Measurements from ENCODE around the gene DIP2C.

The DIP2C gene

DNA sequence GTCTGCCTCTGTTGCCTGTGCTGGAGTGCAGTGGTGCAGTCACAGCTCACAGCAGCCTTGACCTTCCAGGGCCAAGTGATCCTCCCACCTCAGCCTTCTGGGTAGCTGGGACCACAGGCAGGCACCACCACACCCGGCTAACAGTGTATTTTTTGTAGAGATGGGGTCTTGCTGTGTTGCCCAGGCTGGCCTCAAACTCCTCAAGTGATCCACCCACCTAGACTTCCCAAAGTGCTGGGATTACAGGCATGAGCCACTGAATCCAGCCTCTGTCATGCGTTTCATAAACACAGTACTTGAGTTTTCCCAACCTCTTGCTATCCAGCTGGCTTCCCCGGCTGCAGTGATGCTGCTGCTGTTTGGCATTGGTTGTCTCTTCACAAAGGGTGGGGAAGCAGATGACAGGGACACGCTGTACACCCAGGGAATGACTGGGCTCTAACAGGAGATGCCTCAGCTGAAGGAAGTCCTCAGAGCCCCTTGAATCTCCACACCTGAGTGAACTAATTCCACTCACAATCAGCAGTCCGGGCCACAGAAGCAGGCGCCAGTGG is 191.5 kb downstream of the DIP2C start:
- no peak for DNase-seq (ENCODE audit: extremely low spot score)
- TF ChIP-seq ELF4 (IDR thresholded peaks at IDR 0.05) (no peak), BHLHE40 (IDR thresholded peaks at IDR 0.05; ENCODE audit: borderline replicate concordance) (no peak), HDGF (IDR thresholded peaks at IDR 0.05; ENCODE audit: borderline replicate concordance) (no peak), ZNF384 (IDR thresholded peaks at IDR 0.05) (no peak)
- CTCF ChIA-PET = no interaction called here
- POLR2A ChIA-PET = no interaction called here

DNA sequence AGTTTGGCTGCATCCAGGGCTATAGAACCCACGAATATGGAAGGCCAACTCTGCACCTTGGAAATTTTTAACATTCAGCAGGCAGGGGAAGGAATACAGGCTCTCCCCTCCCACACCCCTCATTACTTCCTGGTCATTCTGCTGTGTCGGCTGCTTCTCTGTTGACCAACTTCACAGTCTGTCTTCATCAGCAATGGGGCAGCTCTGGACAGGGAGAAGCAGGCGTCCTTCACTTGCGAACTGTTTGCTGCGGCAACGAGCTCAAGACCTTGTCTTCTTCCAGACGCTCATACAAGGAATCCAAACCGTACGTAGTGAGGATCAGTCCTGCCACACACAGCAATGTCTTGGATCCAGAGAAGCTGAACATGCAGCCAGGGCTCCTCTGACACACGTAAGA is 192.2 kb downstream of the DIP2C start:
- CTCF ChIA-PET = no interaction called here
- DNase-seq (ENCODE audit: extremely low spot score) = no peak
- no peak for TF ChIP-seq BHLHE40 (IDR thresholded peaks at IDR 0.05; ENCODE audit: borderline replicate concordance)
- TF ChIP-seq SP1 (IDR thresholded peaks at IDR 0.05) = no peak
- TF ChIP-seq CTBP1 (IDR thresholded peaks at IDR 0.05; ENCODE audit: borderline replicate concordance) = no peak
- TF ChIP-seq, protein P1, sequence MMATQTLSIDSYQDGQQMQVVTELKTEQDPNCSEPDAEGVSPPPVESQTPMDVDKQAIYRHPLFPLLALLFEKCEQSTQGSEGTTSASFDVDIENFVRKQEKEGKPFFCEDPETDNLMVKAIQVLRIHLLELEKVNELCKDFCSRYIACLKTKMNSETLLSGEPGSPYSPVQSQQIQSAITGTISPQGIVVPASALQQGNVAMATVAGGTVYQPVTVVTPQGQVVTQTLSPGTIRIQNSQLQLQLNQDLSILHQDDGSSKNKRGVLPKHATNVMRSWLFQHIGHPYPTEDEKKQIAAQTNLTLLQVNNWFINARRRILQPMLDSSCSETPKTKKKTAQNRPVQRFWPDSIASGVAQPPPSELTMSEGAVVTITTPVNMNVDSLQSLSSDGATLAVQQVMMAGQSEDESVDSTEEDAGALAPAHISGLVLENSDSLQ (IDR thresholded peaks at IDR 0.05) = no peak
- TF ChIP-seq ZNF384 (IDR thresholded peaks at IDR 0.05) = no peak
- no peak for TF ChIP-seq FOXA1 (IDR thresholded peaks at IDR 0.05)
- no peak for TF ChIP-seq ARNT (IDR thresholded peaks at IDR 0.05)
- no peak for TF ChIP-seq ELF4 (IDR thresholded peaks at IDR 0.05)
- no peak for TF ChIP-seq NFRKB (IDR thresholded peaks at IDR 0.05)
- no peak for TF ChIP-seq FOXM1 (IDR thresholded peaks at IDR 0.05; ENCODE audit: borderline replicate concordance)
- POLR2A ChIA-PET = no interaction called here

DNA sequence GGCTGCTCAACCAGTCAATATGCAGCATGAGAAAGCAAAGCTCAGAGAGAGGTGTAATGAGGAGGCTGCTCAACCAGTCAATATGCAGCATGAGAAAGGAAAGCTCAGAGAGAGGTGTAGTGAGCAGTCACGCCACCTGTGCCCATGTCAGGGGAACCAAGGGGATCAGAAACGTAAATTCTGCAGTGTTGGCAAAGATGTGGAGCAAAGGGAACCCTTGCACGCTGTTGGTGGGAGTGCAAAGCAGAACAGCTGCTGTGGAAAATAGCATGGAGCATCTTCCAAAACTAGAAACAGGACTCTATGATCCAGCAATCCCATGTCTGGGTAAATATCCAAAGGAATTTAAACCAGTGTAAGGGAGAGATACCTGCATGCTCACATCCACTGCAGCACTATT is 194.9 kb downstream of the DIP2C start:
- TF ChIP-seq CTBP1 (IDR thresholded peaks at IDR 0.05; ENCODE audit: borderline replicate concordance) = no peak
- TF ChIP-seq NFRKB (IDR thresholded peaks at IDR 0.05) = no peak
- TF ChIP-seq FOXK2 (IDR thresholded peaks at IDR 0.05) = no peak
- no peak for TF ChIP-seq HDGF (IDR thresholded peaks at IDR 0.05; ENCODE audit: borderline replicate concordance)
- no peak for TF ChIP-seq LEF1 (IDR thresholded peaks at IDR 0.05; ENCODE audit: borderline replicate concordance)
- TF ChIP-seq ELF4 (IDR thresholded peaks at IDR 0.05) = no peak
- no peak for TF ChIP-seq SP1 (IDR thresholded peaks at IDR 0.05)
- TF ChIP-seq TARDBP (IDR thresholded peaks at IDR 0.05) = no peak
- no peak for TF ChIP-seq FOXA1 (IDR thresholded peaks at IDR 0.05)
- TF ChIP-seq, protein P1 (IDR thresholded peaks at IDR 0.05) = no peak
- TF ChIP-seq FOXM1 (IDR thresholded peaks at IDR 0.05; ENCODE audit: borderline replicate concordance) = no peak
- TF ChIP-seq ZNF384 (IDR thresholded peaks at IDR 0.05) = no peak
- TF ChIP-seq L3MBTL2 (conservative IDR thresholded peaks at IDR 0.05) = no peak
- TF ChIP-seq SUZ12 (IDR thresholded peaks at IDR 0.05) = no peak
- no peak for DNase-seq (ENCODE audit: extremely low spot score)
- POLR2A ChIA-PET = no interaction called here
- CTCF ChIA-PET = no interaction called here

DNA sequence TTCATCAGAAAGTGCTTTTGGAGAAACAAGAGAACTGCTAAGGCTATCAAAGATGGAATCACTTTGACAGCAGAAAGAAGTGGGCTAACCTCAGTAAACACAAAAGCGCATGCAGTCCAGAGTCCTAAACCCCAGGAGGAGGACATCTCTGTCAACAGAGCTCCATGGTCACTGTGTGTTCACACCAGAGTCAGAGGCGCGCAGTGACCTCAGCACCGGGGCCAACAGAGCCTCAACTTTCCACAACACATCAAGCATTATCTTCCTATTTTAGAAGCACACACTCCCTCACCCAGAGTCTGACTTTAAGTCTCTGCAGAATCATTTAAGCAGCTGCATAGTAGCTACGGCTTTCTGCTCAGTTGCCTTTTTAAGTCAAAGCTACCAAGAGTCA is 195.3 kb downstream of the DIP2C start:
- no peak for TF ChIP-seq HDGF (IDR thresholded peaks at IDR 0.05; ENCODE audit: borderline replicate concordance)
- TF ChIP-seq SP1 (IDR thresholded peaks at IDR 0.05) = no peak
- no peak for TF ChIP-seq ARNT (IDR thresholded peaks at IDR 0.05)
- TF ChIP-seq FOXA1 (IDR thresholded peaks at IDR 0.05) = no peak
- TF ChIP-seq SUZ12 (IDR thresholded peaks at IDR 0.05) = no peak
- TF ChIP-seq CTBP1 (IDR thresholded peaks at IDR 0.05; ENCODE audit: borderline replicate concordance) = no peak
- DNase-seq (ENCODE audit: extremely low spot score) = no peak
- ChIA-PET CTCF (no interaction called here), POLR2A (no interaction called here)

DNA sequence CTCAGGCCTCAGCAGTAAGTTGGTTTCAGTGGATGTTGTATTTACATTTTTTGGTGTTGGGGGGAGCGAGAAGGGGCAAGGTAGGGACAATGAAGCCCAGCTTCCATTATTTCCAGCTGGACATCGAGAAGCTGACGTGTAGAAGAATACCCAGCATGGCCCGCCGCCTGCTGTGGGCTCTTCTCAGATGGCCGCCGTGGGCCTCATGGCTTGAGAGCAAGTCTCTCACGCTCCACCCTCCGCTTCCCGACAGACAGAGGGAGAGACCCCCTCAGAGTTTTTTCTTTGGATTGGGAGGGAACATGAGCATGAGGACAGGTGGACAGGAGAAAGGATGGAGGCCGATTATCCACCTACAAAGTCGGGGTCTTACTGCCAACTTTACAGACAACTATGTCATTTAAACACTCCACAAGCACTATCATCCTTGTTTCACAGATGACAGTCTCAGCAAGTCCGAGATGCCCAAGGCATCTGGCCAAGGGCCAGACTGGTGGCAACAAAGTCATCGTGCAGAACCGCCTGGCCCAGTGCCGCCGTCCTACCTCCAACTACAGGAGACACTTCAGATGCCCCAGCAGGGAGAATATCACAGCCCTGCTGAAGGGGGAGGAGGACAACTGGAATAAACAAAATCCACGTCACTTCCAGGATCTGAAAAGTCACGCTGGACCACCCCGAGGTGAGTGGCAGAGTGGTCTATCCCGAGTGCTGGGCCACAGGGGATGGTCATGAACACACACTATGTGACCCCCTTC is 195.9 kb downstream of the DIP2C start:
- DNase-seq (ENCODE audit: extremely low spot score) = no peak
- POLR2A ChIA-PET = no interaction called here
- CTCF ChIA-PET = no interaction called here

DNA sequence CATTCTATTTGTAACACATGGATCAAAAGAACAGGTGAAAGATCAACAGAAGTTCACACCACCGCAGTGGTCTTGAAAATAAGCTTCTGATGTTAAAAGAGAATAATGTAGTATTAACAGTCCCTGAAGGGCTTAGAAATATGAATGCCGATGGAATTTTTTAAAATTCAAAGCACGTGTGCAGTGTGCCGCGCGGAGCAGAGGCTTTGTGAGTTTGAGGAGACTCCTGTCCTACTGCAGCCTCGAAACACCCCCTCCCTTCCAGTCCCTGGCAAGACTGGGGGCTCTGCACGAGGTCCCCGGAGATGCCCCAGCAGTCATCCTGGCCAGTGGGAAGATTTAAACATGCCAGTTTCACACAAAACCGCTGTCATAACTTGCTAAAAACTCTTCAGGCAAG is 196.6 kb downstream of the DIP2C start:
- CTCF ChIA-PET = no interaction called here
- TF ChIP-seq SP1 (IDR thresholded peaks at IDR 0.05) (no peak), HDGF (IDR thresholded peaks at IDR 0.05; ENCODE audit: borderline replicate concordance) (no peak), FOXA1 (IDR thresholded peaks at IDR 0.05) (no peak)
- DNase-seq (ENCODE audit: extremely low spot score) = no peak
- POLR2A ChIA-PET = no interaction called here

More for the DNA sequence above, 195.9 kb downstream of the DIP2C start:
- TF ChIP-seq ELF4 (IDR thresholded peaks at IDR 0.05) = no peak
- TF ChIP-seq TARDBP (IDR thresholded peaks at IDR 0.05) = no peak
- TF ChIP-seq FOXK2 (IDR thresholded peaks at IDR 0.05) = no peak
- no peak for TF ChIP-seq FOXM1 (IDR thresholded peaks at IDR 0.05; ENCODE audit: borderline replicate concordance)
- no peak for TF ChIP-seq BHLHE40 (IDR thresholded peaks at IDR 0.05; ENCODE audit: borderline replicate concordance)
- no peak for TF ChIP-seq CTBP1 (IDR thresholded peaks at IDR 0.05; ENCODE audit: borderline replicate concordance)
- no peak for TF ChIP-seq ARNT (IDR thresholded peaks at IDR 0.05)

DNA sequence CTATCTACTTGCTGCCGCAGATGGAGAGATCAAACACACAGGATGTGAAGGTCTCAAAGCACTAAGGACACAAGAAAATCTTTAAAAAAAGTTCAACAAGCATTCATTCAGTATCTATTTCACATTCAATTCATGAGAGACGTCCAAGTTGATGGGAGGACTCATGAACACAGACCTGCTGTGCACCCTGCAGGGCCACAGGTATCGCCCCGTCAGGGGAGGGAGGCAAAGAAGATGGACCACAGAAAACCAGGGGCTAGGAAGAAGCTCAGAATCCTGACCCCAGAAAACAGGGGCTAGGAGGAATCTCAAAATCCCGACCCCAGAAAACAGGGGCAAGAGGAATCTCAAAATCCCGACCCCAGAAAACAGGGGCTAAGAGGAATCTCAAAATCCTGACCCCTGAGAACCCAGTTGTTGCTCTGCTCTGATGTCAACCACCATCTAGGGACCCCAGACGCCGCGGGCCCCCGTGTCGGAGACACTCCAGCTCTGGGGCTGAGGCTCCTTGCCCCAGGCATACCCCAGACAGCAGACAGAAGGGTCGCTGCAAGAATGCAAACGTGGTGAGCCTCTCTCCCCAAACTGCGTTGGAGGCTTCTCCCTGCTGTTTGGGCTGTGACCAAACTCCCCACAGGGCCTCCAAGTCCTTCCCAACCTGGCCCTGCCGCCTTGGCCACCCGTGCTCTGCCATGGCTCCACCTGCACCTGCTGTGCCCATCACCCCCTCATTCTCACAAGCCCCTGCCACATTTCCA is 197.6 kb downstream of the DIP2C start:
- ChIA-PET CTCF (no interaction called here), POLR2A (no interaction called here)
- no peak for DNase-seq (ENCODE audit: extremely low spot score)
- no peak for TF ChIP-seq FOXK2 (IDR thresholded peaks at IDR 0.05)
- TF ChIP-seq ARNT (IDR thresholded peaks at IDR 0.05) = no peak
- no peak for TF ChIP-seq ZNF384 (IDR thresholded peaks at IDR 0.05)
- no peak for TF ChIP-seq SP1 (IDR thresholded peaks at IDR 0.05)
- TF ChIP-seq LEF1 (IDR thresholded peaks at IDR 0.05; ENCODE audit: borderline replicate concordance) = no peak
- no peak for TF ChIP-seq HDGF (IDR thresholded peaks at IDR 0.05; ENCODE audit: borderline replicate concordance)
- no peak for TF ChIP-seq CTBP1 (IDR thresholded peaks at IDR 0.05; ENCODE audit: borderline replicate concordance)
- TF ChIP-seq NFRKB (IDR thresholded peaks at IDR 0.05) = no peak
- no peak for TF ChIP-seq FOXA1 (IDR thresholded peaks at IDR 0.05)
- TF ChIP-seq L3MBTL2 (conservative IDR thresholded peaks at IDR 0.05) = no peak

All from HEK293T (cell line).